ENCODE data around the gene GSTO2. TPM values are rescaled to one million over a fixed set of nuclear protein-coding genes. Genes with fewer than 3 reads are reported as not detected.

The GSTO2 gene
- total and polyA plus RNA-seq, 12 donors: 0.25 to 1.6 (median 0.94) TPM

DNA sequence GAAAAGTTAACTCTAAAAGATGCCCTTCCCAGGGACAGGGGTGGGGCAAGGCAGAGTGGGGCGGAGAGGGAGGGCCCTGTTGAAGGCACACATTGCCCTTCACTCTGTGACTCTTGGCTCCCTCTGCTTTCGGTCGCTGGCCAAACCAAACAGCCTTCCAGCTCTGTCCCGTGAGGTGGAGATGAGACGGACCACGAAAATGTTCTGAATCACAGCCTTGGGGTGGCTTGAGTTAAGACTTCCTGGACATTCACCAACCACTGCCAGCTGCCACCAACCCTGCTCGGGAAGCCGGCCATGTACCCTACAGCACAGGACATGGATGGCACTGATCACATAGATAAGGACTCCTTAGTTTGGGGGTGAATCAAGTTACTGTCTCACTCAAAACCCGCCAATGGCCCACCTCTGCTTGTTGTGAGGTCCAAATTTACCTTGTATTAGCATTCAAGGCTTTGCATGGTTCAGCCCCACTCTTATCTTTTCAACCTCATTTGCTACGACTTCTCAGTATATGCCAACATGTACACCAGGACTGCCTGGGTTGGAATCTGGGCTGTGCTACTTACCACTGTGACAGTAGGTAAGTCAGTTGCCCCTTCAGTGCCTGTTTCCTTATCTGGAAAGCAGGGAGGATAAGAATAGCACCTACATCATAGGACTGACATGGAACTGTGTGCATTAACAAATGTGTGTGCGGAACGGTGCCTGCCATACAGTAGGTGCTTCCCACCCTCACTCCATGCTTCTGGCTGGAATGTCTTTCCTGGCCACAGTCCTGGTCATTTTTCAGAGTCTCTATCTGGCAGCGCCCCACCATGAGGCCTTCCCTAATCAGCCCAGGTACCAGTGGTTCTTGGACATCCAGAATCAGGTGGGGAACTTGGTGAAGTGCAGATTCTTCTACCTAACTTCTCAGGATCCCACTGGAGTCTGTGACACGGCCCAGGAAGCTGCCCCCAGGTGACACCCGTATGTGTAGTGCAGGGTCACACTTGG is 41.3 kb downstream of the GSTO2 start:
- TF ChIP-seq, protein P1, sequence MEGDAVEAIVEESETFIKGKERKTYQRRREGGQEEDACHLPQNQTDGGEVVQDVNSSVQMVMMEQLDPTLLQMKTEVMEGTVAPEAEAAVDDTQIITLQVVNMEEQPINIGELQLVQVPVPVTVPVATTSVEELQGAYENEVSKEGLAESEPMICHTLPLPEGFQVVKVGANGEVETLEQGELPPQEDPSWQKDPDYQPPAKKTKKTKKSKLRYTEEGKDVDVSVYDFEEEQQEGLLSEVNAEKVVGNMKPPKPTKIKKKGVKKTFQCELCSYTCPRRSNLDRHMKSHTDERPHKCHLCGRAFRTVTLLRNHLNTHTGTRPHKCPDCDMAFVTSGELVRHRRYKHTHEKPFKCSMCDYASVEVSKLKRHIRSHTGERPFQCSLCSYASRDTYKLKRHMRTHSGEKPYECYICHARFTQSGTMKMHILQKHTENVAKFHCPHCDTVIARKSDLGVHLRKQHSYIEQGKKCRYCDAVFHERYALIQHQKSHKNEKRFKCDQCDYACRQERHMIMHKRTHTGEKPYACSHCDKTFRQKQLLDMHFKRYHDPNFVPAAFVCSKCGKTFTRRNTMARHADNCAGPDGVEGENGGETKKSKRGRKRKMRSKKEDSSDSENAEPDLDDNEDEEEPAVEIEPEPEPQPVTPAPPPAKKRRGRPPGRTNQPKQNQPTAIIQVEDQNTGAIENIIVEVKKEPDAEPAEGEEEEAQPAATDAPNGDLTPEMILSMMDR (IDR thresholded peaks at IDR 0.05): no peak
- no peak overlapping the region for H3K4me3 ChIP-seq
- no peaks in the 10 kb centered on the region for H3K27me3 ChIP-seq
- H3K9me3 ChIP-seq: no peaks in the 10 kb centered on the region
- peaks cover 28 to 100% (median 75%) of the 10 kb centered on the region in 9 donors for H3K4me1 ChIP-seq
- ATAC-seq: peak; percentile 72 to 89 (median 84)
- DNase-seq: peak; percentile 73 to 79
- WGBS, 2 donors: 48% methylated on average over 15 of the region's 15 CpGs
- H3K36me3 ChIP-seq: peaks cover 6 to 66% (median 22%) of the 10 kb centered on the region in 9 donors
- H3K27ac ChIP-seq: peak overlapping the region; percentile 76 to 95 (median 86)
- intact Hi-C loops (cut with DNase I): loop anchor here in 5 of 10 donors (1.0 to 5.0 kb wide), 3 partner anchors 29 to 37 kb away; no protein-coding TSS in a partner anchor

DNA sequence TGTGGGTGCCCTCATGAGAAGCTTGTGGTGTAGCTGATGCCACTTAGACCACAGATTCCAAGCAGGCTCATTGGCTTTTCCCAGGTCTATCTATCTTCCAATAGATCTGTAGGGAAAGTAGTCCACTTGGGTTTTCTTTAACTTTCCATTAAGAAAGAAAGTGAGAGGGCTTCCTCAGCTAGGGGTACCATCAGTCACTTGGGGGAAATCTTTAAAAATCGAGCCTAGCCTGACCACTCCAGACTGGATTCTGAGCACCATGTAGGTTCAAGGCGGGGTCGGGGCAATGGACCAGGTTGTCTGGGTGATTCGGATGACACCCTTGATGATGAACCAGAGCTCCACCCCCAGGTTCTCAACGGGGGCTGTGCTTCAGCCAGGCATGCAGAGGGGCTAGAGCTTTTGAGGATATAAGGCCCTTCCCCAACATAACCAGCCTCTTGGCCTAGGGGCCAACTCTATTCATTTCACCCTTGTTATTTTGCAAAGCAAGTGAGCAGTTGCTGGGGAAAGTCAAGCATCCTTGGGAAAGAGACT is 42.3 kb downstream of the GSTO2 start:
- H3K4me3 ChIP-seq: no peak overlapping the region
- no peak for DNase-seq
- H3K9me3 ChIP-seq: no peaks in the 10 kb centered on the region
- TF ChIP-seq, protein P1 (IDR thresholded peaks at IDR 0.05): no peak
- peaks cover 24 to 97% (median 72%) of the 10 kb centered on the region in 9 donors for H3K4me1 ChIP-seq
- ATAC-seq: no peak
- no peaks in the 10 kb centered on the region for H3K27me3 ChIP-seq
- 83 to 84% methylated on average over 5 of the region's 5 CpGs for WGBS, 2 donors
- peaks cover 9 to 75% (median 26%) of the 10 kb centered on the region in 9 donors for H3K36me3 ChIP-seq
- intact Hi-C loops (cut with DNase I): no loop called here
- H3K27ac ChIP-seq: peak overlapping the region; percentile 76 to 95 (median 86)

DNA sequence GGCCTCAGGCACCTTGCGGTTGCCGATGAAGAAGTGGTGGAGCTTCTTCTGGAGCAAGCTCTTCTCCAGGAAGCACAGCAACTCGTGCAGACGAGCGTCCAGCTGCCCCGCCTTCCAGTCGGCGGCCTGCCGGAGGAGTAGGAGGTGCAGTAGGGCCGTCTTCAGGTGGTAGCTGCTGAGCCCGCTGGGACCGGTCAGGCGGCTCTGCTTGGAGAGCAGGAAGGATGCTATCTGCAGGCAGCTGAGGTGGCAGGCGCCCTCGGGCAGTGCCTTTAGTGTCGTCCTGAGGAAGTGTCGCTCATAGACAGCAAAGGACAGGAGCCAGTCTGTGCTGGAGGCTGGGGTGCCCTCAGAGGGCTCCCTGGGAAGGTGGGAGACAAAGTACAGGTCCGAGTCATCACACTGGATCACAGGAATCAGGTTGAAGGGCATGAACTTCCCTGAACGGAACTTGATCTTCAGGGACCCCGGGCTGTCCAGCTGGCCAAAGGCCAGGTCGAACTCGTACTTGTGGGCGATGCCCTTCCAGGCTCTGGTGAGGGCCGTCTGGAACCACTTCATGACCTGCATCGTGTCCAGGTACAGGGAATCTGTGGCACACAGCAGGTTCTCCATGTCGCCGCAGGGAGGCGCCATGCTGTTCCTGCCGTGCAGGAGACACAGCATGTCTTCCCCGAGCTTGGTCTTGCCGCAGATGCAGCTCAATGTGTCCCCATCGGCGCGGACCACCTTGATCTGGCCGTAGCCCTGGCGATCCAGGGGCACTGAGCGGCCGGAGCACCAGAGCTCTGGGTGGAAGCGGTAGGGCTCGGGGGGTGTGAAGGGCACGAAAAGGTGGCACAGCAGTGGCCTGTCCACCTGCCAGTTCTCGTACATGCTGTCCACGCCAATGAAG is 45.9 kb downstream of the GSTO2 start:
- Histone ChIP-seq H3K4me1 (peaks cover 48 to 97% (median 83%) of the 10 kb centered on the region in 9 donors), H3K9me3 (no peaks in the 10 kb centered on the region), H3K4me3 (no peak overlapping the region), H3K27me3 (no peaks in the 10 kb centered on the region), H3K36me3 (peaks cover 9 to 85% (median 26%) of the 10 kb centered on the region in 9 donors), H3K27ac (peak overlapping the region in 3 of 10 donors; percentile 0 to 41 (median 15))
- TF ChIP-seq, protein P1 (IDR thresholded peaks at IDR 0.05): no peak
- ATAC-seq (no peak), DNase-seq (no peak)
- intact Hi-C loops (cut with DNase I): no loop called here
- WGBS, 2 donors: 83 to 85% methylated on average over 43 of the region's 43 CpGs
